ENCODE data around the gene CHST10. TPM values are rescaled to one million over a fixed set of nuclear protein-coding genes. Genes with fewer than 3 reads are reported as not detected.
A peak's percentile ranks its signal among the peaks of the same experiment; 100 is the strongest.

The CHST10 gene
- total RNA-seq, 6 donors from 2014 or later, result 2.1 to 14.7 (median 7.9) TPM

DNA sequence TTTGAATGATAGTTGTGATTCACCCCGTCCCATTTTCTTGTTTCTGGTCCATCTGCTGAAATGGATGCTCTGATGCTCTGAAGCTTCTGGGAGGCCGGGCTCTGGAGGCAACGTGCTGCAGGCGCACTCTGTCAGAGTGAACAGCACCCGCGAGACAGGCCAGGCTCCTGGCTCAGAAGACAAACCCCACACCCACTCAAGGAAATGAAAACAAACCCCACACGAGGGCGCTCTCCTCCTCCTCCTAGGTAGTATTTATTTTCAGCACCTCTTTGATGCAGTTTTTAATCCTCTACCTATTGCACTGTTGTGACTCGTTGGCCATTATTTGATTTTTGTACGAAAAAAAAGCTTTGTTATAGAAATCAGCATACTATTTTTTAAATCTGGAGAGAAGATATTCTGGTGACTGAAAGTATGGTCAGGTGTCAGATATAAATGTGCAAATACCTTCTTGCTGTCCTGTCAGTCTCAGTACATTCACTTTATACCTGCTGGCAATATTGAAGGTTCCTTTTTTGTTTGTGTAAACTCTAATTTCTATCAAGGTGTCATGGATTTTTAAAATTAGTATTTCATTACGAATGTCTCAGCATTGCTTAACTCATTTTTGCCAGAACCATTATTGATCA lies 10.3 kb upstream of the CHST10 start:
- no peaks in the 10 kb centered on the region for H3K27me3 ChIP-seq
- peaks cover 0 to 5% (median 0%) of the 10 kb centered on the region in 4 donors for H3K9me3 ChIP-seq
- TF ChIP-seq POLR2A (IDR thresholded peaks at IDR 0.05) (no peak), EP300 (IDR thresholded peaks at IDR 0.05) (no peak), POLR2AphosphoS5 (IDR thresholded peaks at IDR 0.05) (no peak)
- TF ChIP-seq, protein P1, sequence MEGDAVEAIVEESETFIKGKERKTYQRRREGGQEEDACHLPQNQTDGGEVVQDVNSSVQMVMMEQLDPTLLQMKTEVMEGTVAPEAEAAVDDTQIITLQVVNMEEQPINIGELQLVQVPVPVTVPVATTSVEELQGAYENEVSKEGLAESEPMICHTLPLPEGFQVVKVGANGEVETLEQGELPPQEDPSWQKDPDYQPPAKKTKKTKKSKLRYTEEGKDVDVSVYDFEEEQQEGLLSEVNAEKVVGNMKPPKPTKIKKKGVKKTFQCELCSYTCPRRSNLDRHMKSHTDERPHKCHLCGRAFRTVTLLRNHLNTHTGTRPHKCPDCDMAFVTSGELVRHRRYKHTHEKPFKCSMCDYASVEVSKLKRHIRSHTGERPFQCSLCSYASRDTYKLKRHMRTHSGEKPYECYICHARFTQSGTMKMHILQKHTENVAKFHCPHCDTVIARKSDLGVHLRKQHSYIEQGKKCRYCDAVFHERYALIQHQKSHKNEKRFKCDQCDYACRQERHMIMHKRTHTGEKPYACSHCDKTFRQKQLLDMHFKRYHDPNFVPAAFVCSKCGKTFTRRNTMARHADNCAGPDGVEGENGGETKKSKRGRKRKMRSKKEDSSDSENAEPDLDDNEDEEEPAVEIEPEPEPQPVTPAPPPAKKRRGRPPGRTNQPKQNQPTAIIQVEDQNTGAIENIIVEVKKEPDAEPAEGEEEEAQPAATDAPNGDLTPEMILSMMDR (IDR thresholded peaks at IDR 0.05), result peak in 5 of 6 experiments; percentile 25 to 40 (median 30)
- 38 to 41% methylated on average over 11 of the region's 11 CpGs for WGBS, 2 donors
- DNase-seq (peak in 1 of 2 donors; percentile 51), ATAC-seq (ENCODE audit: low FRiP score in 2 of 2) (peak in 1 of 2 donors; percentile 59)
- no peaks in the 10 kb centered on the region for H3K4me1 ChIP-seq
- H3K36me3 ChIP-seq, result no peaks in the 10 kb centered on the region
- H3K27ac ChIP-seq, result no peak overlapping the region
- no peak overlapping the region for H3K4me3 ChIP-seq

DNA sequence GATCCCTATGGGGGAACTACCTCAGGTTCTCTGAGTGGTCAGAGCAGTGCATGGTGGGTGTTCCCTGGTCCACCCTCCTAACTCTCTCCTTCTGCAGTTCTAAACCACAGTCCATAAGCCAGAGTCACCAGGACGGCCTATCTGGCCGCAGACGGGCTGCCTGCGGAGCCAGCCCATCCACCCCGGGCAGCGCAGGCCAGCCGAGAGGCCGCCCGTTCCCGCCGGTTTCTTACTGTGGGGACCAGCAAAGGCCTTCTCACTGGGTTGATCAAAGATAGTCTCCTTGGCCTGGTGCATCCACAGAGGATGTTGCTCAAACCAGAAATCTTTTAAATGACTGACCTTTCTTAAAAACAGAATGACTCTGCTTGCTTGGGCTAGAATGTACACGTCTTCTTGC lies 9.6 kb upstream of the CHST10 start:
- Histone ChIP-seq H3K9me3 (peaks cover 0 to 5% (median 0%) of the 10 kb centered on the region in 4 donors), H3K4me1 (no peaks in the 10 kb centered on the region), H3K27ac (no peak overlapping the region), H3K27me3 (no peaks in the 10 kb centered on the region), H3K4me3 (no peak overlapping the region), H3K36me3 (no peaks in the 10 kb centered on the region)
- 72 to 95% methylated on average over 1 to 12 of the region's 12 CpGs for WGBS, 2 donors
- DNase-seq (peak in 1 of 2 donors; percentile 59), ATAC-seq (ENCODE audit: low FRiP score in 2 of 2) (peak in 1 of 2 donors; percentile 63)
- TF ChIP-seq, protein P1 (IDR thresholded peaks at IDR 0.05), result no peak
- no peak for TF ChIP-seq EP300 (IDR thresholded peaks at IDR 0.05)
- TF ChIP-seq POLR2AphosphoS5 (IDR thresholded peaks at IDR 0.05), result no peak
- no peak for TF ChIP-seq POLR2A (IDR thresholded peaks at IDR 0.05)

DNA sequence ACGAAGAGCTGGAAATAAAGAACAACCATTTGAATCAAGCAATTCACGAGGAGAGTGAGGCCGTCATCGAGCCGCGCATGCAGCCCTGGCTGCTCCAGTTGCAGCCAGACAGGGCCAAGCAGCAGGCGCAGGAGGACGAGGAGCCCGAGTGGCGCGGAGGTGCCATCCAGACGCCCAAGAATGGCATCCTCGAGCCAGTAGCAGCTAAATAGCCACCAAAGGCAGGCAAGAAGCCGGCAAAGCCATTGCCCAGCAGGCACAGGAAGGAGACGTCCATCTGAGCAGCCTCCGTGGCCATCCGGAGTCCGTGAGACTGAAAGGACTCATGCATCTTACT lies 8.9 kb upstream of the CHST10 start:
- H3K4me1 ChIP-seq, result no peaks in the 10 kb centered on the region
- DNase-seq (peak in 1 of 2 donors; percentile 75), ATAC-seq (ENCODE audit: low FRiP score in 2 of 2) (no peak)
- no peaks in the 10 kb centered on the region for H3K27me3 ChIP-seq
- H3K36me3 ChIP-seq, result no peaks in the 10 kb centered on the region
- H3K4me3 ChIP-seq, result no peak overlapping the region
- WGBS, 2 donors, result 84% methylated on average over 17 to 18 of the region's 18 CpGs
- H3K27ac ChIP-seq, result no peak overlapping the region
- TF ChIP-seq, protein P1 (IDR thresholded peaks at IDR 0.05), result no peak
- no peak for TF ChIP-seq POLR2A (IDR thresholded peaks at IDR 0.05)
- TF ChIP-seq EP300 (IDR thresholded peaks at IDR 0.05), result no peak
- TF ChIP-seq POLR2AphosphoS5 (IDR thresholded peaks at IDR 0.05), result no peak
- peaks cover 0 to 5% (median 0%) of the 10 kb centered on the region in 4 donors for H3K9me3 ChIP-seq

DNA sequence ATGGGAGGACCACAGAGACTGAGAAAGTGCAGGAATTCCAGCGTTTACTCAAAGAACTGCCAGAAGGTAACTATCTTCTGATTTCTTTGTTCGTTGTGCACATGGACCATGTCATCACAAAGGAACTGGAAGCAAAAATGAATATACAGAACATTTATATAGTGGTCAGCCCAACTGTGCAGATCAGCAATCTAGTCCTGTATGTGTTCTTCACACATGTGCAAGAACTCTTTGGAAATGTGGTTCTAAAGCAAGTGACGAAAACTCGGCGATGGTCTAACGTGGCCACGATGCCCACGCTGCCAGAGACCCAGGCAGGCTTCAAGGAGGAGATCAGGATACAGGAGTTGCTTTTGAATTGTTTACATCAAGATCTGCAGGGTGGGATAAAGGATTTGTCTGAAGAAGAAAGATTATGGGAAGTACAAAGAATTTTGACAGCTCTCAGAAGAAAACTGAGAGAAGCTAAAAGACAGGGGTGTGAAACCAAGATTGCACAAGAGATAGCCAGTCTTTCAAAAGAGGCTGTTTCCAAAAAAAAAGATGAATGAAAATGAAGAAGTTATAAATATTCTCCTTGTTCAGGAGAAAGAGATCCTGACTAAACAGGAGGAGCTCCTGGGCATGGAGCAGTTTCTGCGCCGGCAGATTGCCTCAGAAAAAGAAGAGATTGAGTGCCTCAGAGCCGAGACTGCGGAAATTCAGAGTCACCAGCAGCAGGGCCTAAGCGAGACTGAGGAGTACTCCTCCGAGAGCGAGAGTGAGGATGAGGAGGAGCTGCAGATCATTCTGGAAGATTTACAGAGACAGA lies 8.3 kb upstream of the CHST10 start:
- H3K4me1 ChIP-seq, result no peaks in the 10 kb centered on the region
- H3K4me3 ChIP-seq, result no peak overlapping the region
- peaks cover 0 to 5% (median 0%) of the 10 kb centered on the region in 4 donors for H3K9me3 ChIP-seq
- no peaks in the 10 kb centered on the region for H3K36me3 ChIP-seq
- no peaks in the 10 kb centered on the region for H3K27me3 ChIP-seq
- no peak for TF ChIP-seq EP300 (IDR thresholded peaks at IDR 0.05)
- TF ChIP-seq, protein P1 (IDR thresholded peaks at IDR 0.05), result no peak
- H3K27ac ChIP-seq, result no peak overlapping the region
- WGBS, 2 donors, result 72 to 77% methylated on average over 15 of the region's 15 CpGs
- peak in 1 of 2 donors; percentile 8 for ATAC-seq (ENCODE audit: low FRiP score in 2 of 2)
- DNase-seq, result no peak
